Psoas muscle (tissue), 8 donors: ENCODE measurements around the gene DHX30. TPM values are rescaled to one million over a fixed set of nuclear protein-coding genes. Genes with fewer than 3 reads are reported as not detected.

Source experiments
- ATAC-seq, 4 donors: fragments of 200-7000 bp; cut with Tn5 transposase; one replicate each; pipeline ENCODE4 v1.9.1; 2020; ENCODE audit warnings: moderate library complexity in 3 of 4, mild to moderate bottlenecking in 2 of 4
- DNase-seq, 2 donors: peaks; one replicate each; pipeline ENCODE4 v3.0.0-alpha.2; 2020
- H3K27ac ChIP-seq: fragments of 200-600 bp; one replicate; pipeline ENCODE4 v1.8.0; 2022
- H3K27me3 ChIP-seq, 3 donors: fragments of 200-600 bp in 1 of 3; one replicate each; pipeline versions ENCODE4 v1.6.1 to v1.8.0; 2013 to 2022; ENCODE audit warnings: low read length in 2 of 3, mild to moderate bottlenecking in 2 of 3, moderate library complexity in 1 of 3; ENCODE audit not compliant: insufficient read depth in 3 of 3
- H3K36me3 ChIP-seq, 2 donors: fragments of 200-600 bp in 1 of 2; one replicate each; pipeline versions ENCODE4 v1.6.1 to v1.8.0; 2013 to 2022; ENCODE audit warnings: low read depth in 1 of 2, mild to moderate bottlenecking in 1 of 2, moderate library complexity in 1 of 2; ENCODE audit not compliant: insufficient read depth in 1 of 2
- H3K4me1 ChIP-seq: fragments of 200-600 bp; one replicate; pipeline ENCODE4 v1.8.0; 2022
- H3K4me3 ChIP-seq: fragments of 200-600 bp; one replicate; pipeline ENCODE4 v1.8.0; 2022; ENCODE audit warnings: mild to moderate bottlenecking
- H3K9me3 ChIP-seq: fragments of 200-600 bp; one replicate; pipeline ENCODE4 v1.8.0; 2022
- CTCF ChIP-seq: fragments of 200-600 bp; IDR thresholded peaks from one replicate; pipeline ENCODE4 v1.8.0; 2022; ENCODE audit warnings: antibody characterized with exemption
- WGBS, 3 donors: extraction: QIAGEN DNeasy Blood & Tissue Kit; methylation state at CpG; one replicate each; pipeline versions ENCODE4 v1.1.6 to v1.1.7; 2013; 5-methylcytosine and 5-hydroxymethylcytosine counted together
- intact Hi-C, 2 donors: fragments of 100-400 bp; cut with DNase I; formaldehyde crosslinking; loops; one replicate each; pipeline versions ENCODE4 v1.11.0 to v1.14.2; 2022
- polyA plus RNA-seq, 3 donors: library from polyadenylated mRNA; stranded (reverse); fragments of 200-250 nt; gene quantifications; one replicate each; pipeline ENCODE4 v1.2.3, GENCODE V29; 2013
- total RNA-seq, 4 donors: library from RNA; stranded (reverse); fragmentation: NEBNext Ultra II Directional in 2 of 4; extraction: Animal tissue kit (Norgen Biotek cat#: 25700) in 2 of 4; gene quantifications; one replicate each; pipeline versions ENCODE4 v1.2.1 to v1.2.4, GENCODE V29; 2021 to 2023
- donor health status: healthy with polysubstance abuse.
- donor health status: DM: no; HTN: no; CAD: no; lungs with moderate emphysema.
- donor health status: Bipolar disorder and iron deficiency.
- donor health status: healthy.
- donor health status: DM: yes; HTN: yes; CAD: no.
- donor health status: DM: no; HTN: no; CAD: no.
- donor health status: DM: no; HTN: no; CAD: no.
- donor health status: DM: yes; HTN: yes; CAD: no.

Gene DHX30
- total and polyA plus RNA-seq, 7 donors: 40.6 to 62.3 (median 48.8) TPM

- Histone ChIP-seq H3K9me3 (no peaks in the 10 kb centered on the region), H3K36me3 (peaks cover 3 to 98% of the 10 kb centered on the region in 2 donors), H3K27me3 (no peaks in the 10 kb centered on the region), H3K4me3 (no peak overlapping the region), H3K4me1 (peaks cover 24% of the 10 kb centered on the region), H3K27ac (peak overlapping the region; percentile 64)
- 57 to 72% (median 65%) methylated on average over 2 of the region's 2 CpGs for WGBS, 3 donors
- DNase-seq (no peak), ATAC-seq (no peak)
- TF ChIP-seq CTCF: no peak
- intact Hi-C loops: no loop called here
Measured at GRCh38 chr3:47857151-47857550, 54.2 kb downstream of the DHX30 start.

GRCh38 chr3:47859956-47860605, 57.1 kb downstream of the DHX30 start:
- no peak overlapping the region for H3K27ac ChIP-seq
- H3K27me3 ChIP-seq: no peaks in the 10 kb centered on the region
- intact Hi-C loops: no loop called here
- WGBS, 3 donors: 77 to 94% (median 87%) methylated on average over 4 of the region's 4 CpGs
- no peak overlapping the region for H3K4me3 ChIP-seq
- H3K4me1 ChIP-seq: peaks cover 24% of the 10 kb centered on the region
- ATAC-seq (no peak), DNase-seq (peak in 1 of 2 donors; percentile 18)
- no peak for TF ChIP-seq CTCF
- no peaks in the 10 kb centered on the region for H3K9me3 ChIP-seq
- H3K36me3 ChIP-seq: peaks cover 0 to 97% of the 10 kb centered on the region in 2 donors

- ATAC-seq (peak in 1 of 4 donors; percentile 8), DNase-seq (peak in 1 of 2 donors; percentile 25)
- Histone ChIP-seq H3K36me3 (peaks cover 5 to 99% of the 10 kb centered on the region in 2 donors), H3K9me3 (no peaks in the 10 kb centered on the region), H3K4me3 (no peak overlapping the region), H3K4me1 (no peaks in the 10 kb centered on the region), H3K27ac (no peak overlapping the region), H3K27me3 (no peaks in the 10 kb centered on the region)
- TF ChIP-seq CTCF: no peak
- intact Hi-C loops: no loop called here
- 90 to 91% (median 91%) methylated on average over 12 of the region's 12 CpGs for WGBS, 3 donors
Measured at GRCh38 chr3:47863391-47864128, 60.6 kb downstream of the DHX30 start.

GRCh38 chr3:47865192-47865591, 62.3 kb downstream of the DHX30 start:
- no peak for TF ChIP-seq CTCF
- DNase-seq: peak in 1 of 2 donors; percentile 48
- no peak overlapping the region for H3K27ac ChIP-seq
- peaks cover 6 to 99% of the 10 kb centered on the region in 2 donors for H3K36me3 ChIP-seq
- ATAC-seq: peak in 3 of 4 donors; percentile 52 to 62 (median 57)
- H3K4me3 ChIP-seq: no peak overlapping the region
- intact Hi-C loops: no loop called here
- H3K9me3 ChIP-seq: no peaks in the 10 kb centered on the region
- no peaks in the 10 kb centered on the region for H3K27me3 ChIP-seq
- no peaks in the 10 kb centered on the region for H3K4me1 ChIP-seq
- WGBS, 3 donors: 42 to 46% (median 45%) methylated on average over 3 of the region's 3 CpGs
